ENCODE data around the gene RHEX.

RHEX gene

DNA sequence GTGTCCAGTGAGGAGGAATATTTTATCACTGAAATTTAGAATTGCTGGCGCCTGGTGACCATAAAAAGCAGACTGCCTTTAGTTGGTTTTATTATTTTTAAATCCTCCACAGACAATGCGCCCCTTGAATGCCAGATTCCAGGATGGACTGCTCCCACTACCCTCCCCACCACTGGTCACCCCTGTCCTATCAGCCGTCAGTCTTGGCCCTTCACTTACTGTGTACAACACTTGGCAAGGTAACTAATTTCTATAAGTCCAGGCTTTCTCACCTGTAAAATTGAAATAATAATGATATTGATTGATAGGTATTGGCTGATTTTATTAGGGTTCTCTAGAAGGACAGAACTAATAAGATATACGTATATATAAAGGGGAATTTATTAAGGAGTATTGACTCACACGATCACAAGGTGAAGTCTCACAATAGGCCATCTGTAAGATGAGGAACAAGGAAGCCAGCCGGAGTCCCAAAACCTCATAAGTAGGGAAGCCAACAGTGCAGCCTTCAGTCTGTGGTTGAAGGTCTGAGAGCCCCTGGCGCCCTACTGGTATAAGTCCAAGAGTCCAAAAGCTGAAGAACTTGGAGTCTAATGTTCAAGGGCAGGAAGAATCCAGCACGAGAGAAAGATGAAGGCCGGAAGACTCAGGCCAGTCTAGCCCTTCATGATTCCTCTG, 17.8 kb downstream of the RHEX start:
- no peak for DNase-seq (ENCODE audit: low read depth)
- no peak overlapping the region for H3K4me3 ChIP-seq (ENCODE audit: low read length)
- TF ChIP-seq, protein P1, sequence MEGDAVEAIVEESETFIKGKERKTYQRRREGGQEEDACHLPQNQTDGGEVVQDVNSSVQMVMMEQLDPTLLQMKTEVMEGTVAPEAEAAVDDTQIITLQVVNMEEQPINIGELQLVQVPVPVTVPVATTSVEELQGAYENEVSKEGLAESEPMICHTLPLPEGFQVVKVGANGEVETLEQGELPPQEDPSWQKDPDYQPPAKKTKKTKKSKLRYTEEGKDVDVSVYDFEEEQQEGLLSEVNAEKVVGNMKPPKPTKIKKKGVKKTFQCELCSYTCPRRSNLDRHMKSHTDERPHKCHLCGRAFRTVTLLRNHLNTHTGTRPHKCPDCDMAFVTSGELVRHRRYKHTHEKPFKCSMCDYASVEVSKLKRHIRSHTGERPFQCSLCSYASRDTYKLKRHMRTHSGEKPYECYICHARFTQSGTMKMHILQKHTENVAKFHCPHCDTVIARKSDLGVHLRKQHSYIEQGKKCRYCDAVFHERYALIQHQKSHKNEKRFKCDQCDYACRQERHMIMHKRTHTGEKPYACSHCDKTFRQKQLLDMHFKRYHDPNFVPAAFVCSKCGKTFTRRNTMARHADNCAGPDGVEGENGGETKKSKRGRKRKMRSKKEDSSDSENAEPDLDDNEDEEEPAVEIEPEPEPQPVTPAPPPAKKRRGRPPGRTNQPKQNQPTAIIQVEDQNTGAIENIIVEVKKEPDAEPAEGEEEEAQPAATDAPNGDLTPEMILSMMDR (conservative IDR thresholded peaks at IDR 0.05; ENCODE audit: low read depth, low read length): no peak

DNA sequence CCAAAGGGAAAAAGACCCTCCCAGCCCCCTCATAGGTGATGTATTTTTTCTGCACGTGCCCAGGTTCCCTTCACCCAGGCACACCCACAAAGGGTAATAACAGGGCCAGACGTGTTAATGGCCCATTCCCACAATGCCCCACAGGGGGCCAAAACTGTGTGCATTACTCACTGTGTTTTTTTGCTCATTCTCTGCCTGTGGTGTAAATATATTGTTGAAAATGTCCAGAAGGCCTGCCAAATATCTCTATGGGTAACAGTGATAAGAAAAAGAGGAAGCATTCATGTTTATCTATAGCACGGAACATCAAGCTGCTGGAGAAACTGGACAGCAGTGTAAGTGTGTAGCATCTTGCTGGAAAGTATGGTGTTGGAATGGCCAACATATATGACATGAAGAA, 21.9 kb downstream of the RHEX start:
- DNase-seq (ENCODE audit: low read depth): no peak
- TF ChIP-seq, protein P1 (conservative IDR thresholded peaks at IDR 0.05; ENCODE audit: low read depth, low read length): no peak

DNA sequence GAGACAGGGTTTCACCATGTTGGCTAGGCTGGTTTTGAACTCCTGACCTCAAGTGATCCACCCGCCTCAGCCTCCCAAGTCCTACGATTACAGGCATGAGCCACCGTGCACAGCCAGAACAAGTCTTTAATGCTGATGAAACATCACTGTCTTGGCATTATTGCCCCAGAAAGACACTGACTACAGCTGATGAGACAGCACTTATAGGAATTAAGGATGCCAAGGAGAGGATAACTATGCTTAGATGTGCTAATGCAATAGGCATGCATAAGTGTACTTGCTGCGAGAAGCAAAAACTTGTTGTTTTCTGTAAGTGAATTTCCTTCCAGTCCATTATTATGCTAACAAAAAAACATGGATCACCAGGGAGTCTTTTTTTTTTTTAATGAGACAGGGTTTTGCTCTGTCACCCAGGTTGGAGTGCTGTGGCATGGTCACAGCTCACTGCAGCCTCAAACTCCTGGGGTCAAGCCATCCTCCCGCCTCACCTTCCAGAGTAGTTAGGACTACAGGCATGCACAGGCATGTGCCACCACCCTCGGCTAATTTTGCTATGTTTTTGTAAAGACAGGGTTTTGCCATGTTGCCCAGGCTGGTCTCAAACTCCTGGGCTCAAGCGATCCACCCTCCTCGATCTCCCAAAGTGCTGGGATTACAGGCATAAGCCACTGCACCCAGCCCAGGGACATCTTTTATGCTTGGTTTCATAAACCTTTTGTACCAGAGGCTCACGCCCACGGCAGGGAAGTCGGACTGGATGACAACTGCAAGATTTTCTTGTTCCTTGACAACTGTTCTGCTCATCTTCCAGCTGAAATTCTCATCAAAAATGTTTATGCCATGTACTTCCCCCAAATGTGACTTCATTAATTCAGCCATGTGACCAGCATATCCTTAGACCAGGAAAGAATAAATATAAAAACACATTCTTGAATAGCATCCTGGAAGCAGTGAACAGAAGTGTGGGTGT, 23.1 kb downstream of the RHEX start:
- H3K4me3 ChIP-seq (ENCODE audit: low read length): no peak overlapping the region
- TF ChIP-seq, protein P1 (conservative IDR thresholded peaks at IDR 0.05; ENCODE audit: low read depth, low read length): no peak
- no peak for DNase-seq (ENCODE audit: low read depth)

More for the DNA sequence above, 21.9 kb downstream of the RHEX start:
- no peak overlapping the region for H3K4me3 ChIP-seq (ENCODE audit: low read length)

DNA sequence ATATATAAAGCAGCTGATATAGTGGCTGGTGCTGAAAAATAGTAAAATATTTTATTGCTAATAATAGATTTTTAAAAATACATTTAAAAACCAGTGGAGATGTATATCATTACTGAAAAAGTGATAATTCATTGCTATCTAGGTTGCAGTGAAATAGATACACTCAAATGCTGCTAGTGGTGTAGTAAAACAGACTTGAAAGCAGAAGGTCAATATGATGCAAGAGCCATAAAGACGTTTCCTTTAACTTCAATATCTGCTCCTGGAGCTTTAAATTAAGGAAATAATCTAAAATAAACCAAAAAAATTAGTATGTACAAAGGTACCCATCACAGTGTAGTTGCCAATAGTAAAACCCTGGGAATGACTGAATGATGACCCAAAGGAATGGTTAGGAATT, 26.2 kb downstream of the RHEX start:
- H3K4me3 ChIP-seq (ENCODE audit: low read length): no peak overlapping the region
- DNase-seq (ENCODE audit: low read depth): no peak
- TF ChIP-seq, protein P1 (conservative IDR thresholded peaks at IDR 0.05; ENCODE audit: low read depth, low read length): no peak

DNA sequence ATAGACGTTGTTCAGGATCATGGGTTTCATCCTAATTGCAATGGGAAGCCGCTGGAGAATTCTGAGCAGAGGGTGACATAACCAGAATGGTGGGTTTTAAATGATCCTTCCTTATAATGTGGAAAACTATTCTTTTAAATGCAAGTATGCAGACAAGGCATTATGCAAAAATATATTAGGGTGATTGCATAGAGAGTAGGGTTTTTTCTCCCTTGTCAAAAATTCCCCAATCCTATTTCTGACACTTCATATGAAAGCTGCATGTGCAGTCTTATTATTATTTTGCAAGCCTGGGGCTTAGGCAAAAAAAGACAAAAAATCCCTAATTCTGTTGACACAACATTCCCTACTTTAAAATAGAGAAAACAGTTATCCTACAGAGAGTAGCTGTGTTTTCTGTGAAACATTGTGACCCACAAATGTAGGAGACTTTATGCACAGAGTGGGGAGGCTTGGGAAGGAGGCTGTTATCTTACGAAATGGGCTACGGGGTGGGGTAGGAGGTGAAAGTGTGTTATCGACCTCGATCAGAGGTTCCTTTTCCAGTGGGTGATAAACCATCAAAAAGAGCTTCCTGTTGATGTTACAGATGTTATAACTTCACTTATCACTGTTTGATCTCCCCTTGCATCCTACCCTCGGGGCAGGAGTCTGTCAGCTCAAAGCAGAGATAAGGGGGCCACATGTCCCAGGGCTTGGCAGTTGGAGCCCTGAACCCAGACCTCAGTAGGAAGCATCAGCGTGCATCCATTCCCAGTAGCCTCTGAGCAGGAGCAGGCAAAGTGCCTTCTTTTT, 27.2 kb downstream of the RHEX start:
- TF ChIP-seq, protein P1 (conservative IDR thresholded peaks at IDR 0.05; ENCODE audit: low read depth, low read length): no peak
- no peak overlapping the region for H3K4me3 ChIP-seq (ENCODE audit: low read length)
- no peak for DNase-seq (ENCODE audit: low read depth)

DNA sequence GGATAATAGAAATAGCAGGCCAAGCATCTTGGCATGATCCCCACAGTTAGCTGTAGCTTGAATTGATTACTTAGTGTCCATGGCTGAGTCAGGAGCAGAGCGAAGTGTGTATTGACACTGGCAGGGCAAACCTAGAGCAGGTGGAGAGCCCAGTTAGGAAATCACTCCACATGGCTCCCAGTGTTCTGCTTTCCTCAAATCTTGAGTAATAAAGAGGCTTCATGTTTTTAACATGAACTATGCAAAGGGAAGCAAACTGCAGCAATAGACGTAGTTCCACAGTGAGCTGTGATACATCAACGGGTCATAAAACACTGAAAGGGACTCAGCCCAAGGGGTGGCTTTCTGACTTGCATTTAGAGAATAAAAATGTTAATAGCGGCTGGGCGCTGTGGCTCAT, 28.9 kb downstream of the RHEX start:
- H3K4me3 ChIP-seq (ENCODE audit: low read length): no peak overlapping the region
- DNase-seq (ENCODE audit: low read depth): no peak
- TF ChIP-seq, protein P1 (conservative IDR thresholded peaks at IDR 0.05; ENCODE audit: low read depth, low read length): no peak

All from retinal pigment epithelial cell (primary cell).